IMR-90 (cell line): ENCODE results near the gene SCFD2. TPM values are rescaled to one million over a fixed set of nuclear protein-coding genes. Genes with fewer than 3 reads are reported as not detected.

ENCODE experiments used
- ATAC-seq: fragments of 200-7000 bp; cut with Tn5 transposase; 2 replicates; pipeline ENCODE4 v1.9.1; 2020; ENCODE audit warnings: low read depth, mild to moderate bottlenecking, moderate library complexity
- BruUV-seq: library from RNA; stranded (reverse); fragments of 400-500 nt; replicated peaks from 2 replicates; lab custom pipeline; 2021; lab: Mats Ljungman, UMichigan
- CTCF ChIA-PET: fragments of 300-600 bp; formaldehyde crosslinking; extraction: SDS; loops from one replicate; lab custom pipeline; 2021; ENCODE audit warnings: antibody characterized with exemption; lab: Yijun Ruan, JAX
- POLR2A ChIA-PET: fragments of 300-600 bp; sonication (Branson Sonifier 250); formaldehyde crosslinking; loops from one replicate; lab custom pipeline; 2022; ENCODE audit warnings: antibody characterized with exemption; ENCODE audit not compliant: unreplicated experiment; lab: Charles Lee
- DNase-seq: peaks from one replicate; pipeline ENCODE4 v3.0.0; 2013
- H2AFZ ChIP-seq: replicated peaks from 2 replicates; pipeline ENCODE3; 2013; ENCODE audit warnings: low read length, mild to moderate bottlenecking; ENCODE audit not compliant: poor library complexity
- H2AK5ac ChIP-seq: 2 replicates; pipeline ENCODE4 v1.6.1; 2013; ENCODE audit warnings: low read depth, low read length, inconsistent platforms
- H2AK9ac ChIP-seq: replicated peaks from 2 replicates; pipeline ENCODE3; 2013; ENCODE audit warnings: mild to moderate bottlenecking, low read depth, low read length, moderate library complexity; ENCODE audit not compliant: poor library complexity
- H2BK120ac ChIP-seq: 2 replicates; pipeline ENCODE4 v1.6.1; 2013; ENCODE audit warnings: low read depth, low read length, inconsistent platforms
- H2BK15ac ChIP-seq: 3 replicates; pipeline ENCODE4 v1.6.1; 2013; ENCODE audit warnings: low read depth, low read length, inconsistent platforms
- H2BK20ac ChIP-seq: 2 replicates; pipeline ENCODE4 v1.6.1; 2013; ENCODE audit warnings: low read depth, mild to moderate bottlenecking, inconsistent platforms, low read length, moderate library complexity
- H2BK5ac ChIP-seq: 2 replicates; pipeline ENCODE4 v1.6.1; 2013; ENCODE audit warnings: mild to moderate bottlenecking, low read depth, low read length, inconsistent platforms; ENCODE audit not compliant: poor library complexity, severe bottlenecking
- H3K14ac ChIP-seq: replicated peaks from 2 replicates; pipeline ENCODE4 v1.6.1; 2013; ENCODE audit warnings: low read depth, low read length, inconsistent platforms
- H3K18ac ChIP-seq: 2 replicates; pipeline ENCODE4 v1.6.1; 2013; ENCODE audit warnings: low read depth, low read length, control low read depth
- H3K23ac ChIP-seq: 2 replicates; pipeline ENCODE4 v1.6.1; 2013; ENCODE audit warnings: low read depth, low read length, inconsistent platforms
- H3K27ac ChIP-seq: 2 replicates; pipeline ENCODE4 v1.5.1; 2013; ENCODE audit warnings: mild to moderate bottlenecking, control low read depth, low read length; ENCODE audit not compliant: insufficient read depth
- H3K27me3 ChIP-seq: 2 replicates; pipeline ENCODE4 v1.6.1; 2013; ENCODE audit warnings: low read length; ENCODE audit not compliant: control insufficient read depth, insufficient read depth
- H3K36me3 ChIP-seq: 2 replicates; pipeline ENCODE4 v1.6.1; 2013; ENCODE audit warnings: low read length, mixed read lengths; ENCODE audit not compliant: control insufficient read depth, insufficient read depth
- H3K4ac ChIP-seq: 2 replicates; pipeline ENCODE4 v1.6.1; 2013; ENCODE audit warnings: low read depth, low read length, inconsistent platforms
- H3K4me1 ChIP-seq: 2 replicates; pipeline ENCODE4 v1.6.1; 2013; ENCODE audit warnings: low read length, mixed read lengths; ENCODE audit not compliant: control insufficient read depth, insufficient read depth
- H3K4me2 ChIP-seq: 2 replicates; pipeline ENCODE4 v1.6.1; 2013; ENCODE audit warnings: low read depth, mild to moderate bottlenecking, control low read depth, low read length, moderate library complexity
- H3K4me3 ChIP-seq: 2 replicates; pipeline ENCODE4 v1.5.1; 2013; ENCODE audit warnings: low read depth, mild to moderate bottlenecking, control low read depth, low read length, moderate library complexity; ENCODE audit not compliant: insufficient read depth
- H3K56ac ChIP-seq: 2 replicates; pipeline ENCODE4 v1.6.1; 2013; ENCODE audit warnings: low read length, inconsistent platforms; ENCODE audit not compliant: insufficient read depth; ENCODE audit errors: extremely low read depth
- H3K79me1 ChIP-seq, 2 experiments: 2 replicates each; pipeline ENCODE4 v1.6.1; 2013; ENCODE audit warnings: low read length in 2 of 2, inconsistent platforms in 1 of 2, low read depth in 1 of 2
- H3K9ac ChIP-seq: 2 replicates; pipeline ENCODE4 v1.6.1; 2013; ENCODE audit warnings: low read depth, low read length, control low read depth
- H3K9me1 ChIP-seq: 2 replicates; pipeline ENCODE4 v1.6.1; 2013; ENCODE audit warnings: low read length, inconsistent platforms; ENCODE audit not compliant: insufficient read depth
- H3K9me3 ChIP-seq: 2 replicates; pipeline ENCODE4 v1.6.1; 2013; ENCODE audit warnings: low read length; ENCODE audit not compliant: control insufficient read depth, insufficient read depth
- H4K20me1 ChIP-seq: 2 replicates; pipeline ENCODE4 v1.6.1; 2013; ENCODE audit warnings: low read length, inconsistent platforms; ENCODE audit not compliant: insufficient read depth
- H4K5ac ChIP-seq: 2 replicates; pipeline ENCODE4 v1.6.1; 2013; ENCODE audit warnings: mild to moderate bottlenecking, low read depth, low read length, control low read depth
- H4K8ac ChIP-seq, 2 experiments: 2 replicates each; pipeline ENCODE4 v1.6.1; 2013; ENCODE audit warnings: low read depth in 2 of 2, low read length in 2 of 2, control low read depth in 1 of 2, inconsistent platforms in 1 of 2
- H4K91ac ChIP-seq: 2 replicates; pipeline ENCODE4 v1.6.1; 2013; ENCODE audit warnings: low read depth, low read length, inconsistent platforms; ENCODE audit not compliant: insufficient read depth
- BHLHE40 ChIP-seq: fragments of 150-350 bp; IDR thresholded peaks from 2 replicates; pipeline ENCODE4 v1.6.1; 2016; ENCODE audit warnings: mild to moderate bottlenecking, low read depth, low read length
- CEBPB ChIP-seq: IDR thresholded peaks from 2 replicates; pipeline ENCODE4 v1.6.1; 2012; ENCODE audit warnings: low read depth, low read length, improper control_type of control experiment
- CHD1 ChIP-seq: IDR thresholded peaks from 2 replicates; pipeline ENCODE4 v1.6.1; 2012; ENCODE audit warnings: low read depth, low read length, improper control_type of control experiment
- CTCF ChIP-seq: conservative IDR thresholded peaks from 2 replicates; pipeline ENCODE4 v1.5.1; 2012; ENCODE audit warnings: mild to moderate bottlenecking, low read depth, low read length, improper control_type of control experiment
- ELK1 ChIP-seq: fragments of 150-350 bp; IDR thresholded peaks from 2 replicates; pipeline ENCODE4 v1.6.1; 2016; ENCODE audit warnings: low read depth, mild to moderate bottlenecking, low read length, moderate library complexity, borderline replicate concordance
- FOS ChIP-seq: fragments of 150-350 bp; IDR thresholded peaks from 2 replicates; pipeline ENCODE4 v1.6.1; 2016; ENCODE audit warnings: low read depth, low read length
- MAFK ChIP-seq: IDR thresholded peaks from 2 replicates; pipeline ENCODE4 v1.6.1; 2012; ENCODE audit warnings: low read depth, low read length, improper control_type of control experiment
- MAZ ChIP-seq: IDR thresholded peaks from 2 replicates; pipeline ENCODE4 v1.6.1; 2012; ENCODE audit warnings: low read depth, mild to moderate bottlenecking, low read length, improper control_type of control experiment, moderate library complexity, borderline replicate concordance
- MXI1 ChIP-seq: IDR thresholded peaks from 2 replicates; pipeline ENCODE4 v1.6.1; 2012; ENCODE audit warnings: low read depth, mild to moderate bottlenecking, low read length, moderate library complexity, borderline replicate concordance
- NFE2L2 ChIP-seq: fragments of 150-350 bp; IDR thresholded peaks from 2 replicates; pipeline ENCODE4 v1.6.1; 2016; ENCODE audit warnings: low read depth, mild to moderate bottlenecking, low read length
- POLR2A ChIP-seq: IDR thresholded peaks from 2 replicates; pipeline ENCODE4 v1.6.1; 2012; ENCODE audit warnings: mild to moderate bottlenecking, low read depth, low read length
- RAD21 ChIP-seq: IDR thresholded peaks from 2 replicates; pipeline ENCODE4 v1.6.1; 2012; ENCODE audit warnings: low read length, improper control_type of control experiment
- RCOR1 ChIP-seq: IDR thresholded peaks from 2 replicates; pipeline ENCODE4 v1.6.1; 2012; ENCODE audit warnings: mild to moderate bottlenecking, low read length, improper control_type of control experiment; ENCODE audit not compliant: insufficient replicate concordance
- RFX5 ChIP-seq: IDR thresholded peaks from 2 replicates; pipeline ENCODE4 v1.8.0; 2012; ENCODE audit warnings: low read depth, mild to moderate bottlenecking, low read length, moderate library complexity
- SMC3 ChIP-seq: fragments of 150-350 bp; IDR thresholded peaks from 2 replicates; pipeline ENCODE4 v1.6.1; 2016; ENCODE audit warnings: low read depth, mild to moderate bottlenecking, antibody characterized with exemption, low read length, moderate library complexity
- USF2 ChIP-seq: fragments of 150-350 bp; IDR thresholded peaks from 2 replicates; pipeline ENCODE4 v1.6.1; 2017; ENCODE audit warnings: mild to moderate bottlenecking, antibody characterized with exemption, low read length, low read depth
- WGBS, 2 experiments: methylation state at CpG; one replicate each; pipeline versions ENCODE4 v1.1.5 to v1.1.7; 2013; ENCODE audit warnings: missing lambda C conversion rate in 2 of 2; ENCODE audit not compliant: insufficient read length in 1 of 2; ENCODE audit errors: extremely low coverage in 2 of 2; 5-methylcytosine and 5-hydroxymethylcytosine counted together
- dilution Hi-C: fragments of 300-500 bp; cut with HindIII; formaldehyde crosslinking; loops from one replicate; pipeline ENCODE4 v1.14.3; 2018; ENCODE audit warnings: low sequenced_read_pairs; ENCODE audit not compliant: unreplicated experiment
- in situ Hi-C: fragments of 300-500 bp; cut with MboI; formaldehyde crosslinking; loops from 3 replicates; pipeline ENCODE4 v1.14.3; 2019; ENCODE audit warnings: low sequenced_read_pairs, inconsistent platforms, mixed read lengths
- intact Hi-C: fragments of 100-400 bp; cut with micrococcal nuclease; formaldehyde crosslinking; loops from 2 replicates; pipeline ENCODE4 v1.10.0; 2022
- polyA plus RNA-seq, 3 experiments: library from polyadenylated mRNA; depleted of rRNA; stranded (reverse); fragments of >200 nt; gene quantifications; 2 replicates each; pipeline ENCODE4 v1.2.3, GENCODE V29; 2012; ENCODE audit warnings: low replicate concordance in 1 of 3
- total RNA-seq: library from RNA; depleted of rRNA; stranded (reverse); fragments of >200 nt; gene quantifications from 2 replicates; pipeline ENCODE4 v1.2.3, GENCODE V29; 2012

SCFD2 gene
- total and polyA plus RNA-seq, 2 of the 4 experiments (the other 2 are of a cell fraction) = 18.9 to 62.4 TPM

GRCh38 chr4:52833941-52834525, 531.8 kb downstream of the SCFD2 start:
- Histone ChIP-seq H2BK15ac (0 out of 3 replicates have a peak overlapping the region, but pooled peaks have one; percentile 21), H3K27ac (no peak overlapping the region), H3K4me3 (no peak overlapping the region), H2AFZ (no peak overlapping the region), H4K8ac (no peak overlapping the region), H3K18ac (no peak overlapping the region), H3K14ac (no peak overlapping the region), H4K91ac (no peak overlapping the region), H3K4me2 (no peak overlapping the region), H2BK120ac (no peak overlapping the region), H3K36me3 (no peaks in the 10 kb centered on the region), H2BK5ac (no peak overlapping the region), H3K23ac (no peak overlapping the region), H3K9me3 (no peaks in the 10 kb centered on the region), H4K20me1 (no peaks in the 10 kb centered on the region), H4K5ac (no peak overlapping the region), H3K4ac (no peak overlapping the region), H2AK9ac (no peak overlapping the region), H3K27me3 (peaks cover 6% of the 10 kb centered on the region), H2AK5ac (no peak overlapping the region; the same call in 1 of the 2 replicates), H3K9me1 (peaks cover 10% of the 10 kb centered on the region), H3K4me1 (peaks cover 11% of the 10 kb centered on the region), H2BK20ac (no peak overlapping the region), H3K79me1 (no peaks in the 10 kb centered on the region), H3K9ac (no peak overlapping the region), H3K56ac (no peak overlapping the region)
- TF ChIP-seq ELK1 (no peak), BHLHE40 (no peak), RCOR1 (no peak), MAFK (no peak), POLR2A (no peak), CHD1 (no peak), USF2 (no peak), FOS (no peak), SMC3 (no peak), MAZ (no peak), MXI1 (no peak), RAD21 (no peak), RFX5 (no peak), CTCF (no peak), CEBPB (no peak), NFE2L2 (no peak)
- WGBS, 2 experiments = no CpG with 5 or more reads among the region's 3 CpGs
- POLR2A ChIA-PET = no interaction called here
- dilution Hi-C loops = no loop called here
- in situ Hi-C loops = no loop called here
- CTCF ChIA-PET = interaction anchor here (0.8 kb wide), 1 partner anchor 19 kb away, joined by 3 read pairs; no protein-coding TSS in a partner anchor
- intact Hi-C loops = no loop called here
- no TSS peak for BruUV-seq
- ATAC-seq (peak; percentile 57), DNase-seq (peak; percentile 25)
